SW480 (cell line): Measurements from ENCODE around the gene GPR87.

Experiments
- DNase-seq: peaks from one replicate; pipeline ENCODE4 v3.0.0-alpha.2; 2016; ENCODE audit warnings: low spot score

Gene GPR87, protein sequence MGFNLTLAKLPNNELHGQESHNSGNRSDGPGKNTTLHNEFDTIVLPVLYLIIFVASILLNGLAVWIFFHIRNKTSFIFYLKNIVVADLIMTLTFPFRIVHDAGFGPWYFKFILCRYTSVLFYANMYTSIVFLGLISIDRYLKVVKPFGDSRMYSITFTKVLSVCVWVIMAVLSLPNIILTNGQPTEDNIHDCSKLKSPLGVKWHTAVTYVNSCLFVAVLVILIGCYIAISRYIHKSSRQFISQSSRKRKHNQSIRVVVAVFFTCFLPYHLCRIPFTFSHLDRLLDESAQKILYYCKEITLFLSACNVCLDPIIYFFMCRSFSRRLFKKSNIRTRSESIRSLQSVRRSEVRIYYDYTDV

DNA sequence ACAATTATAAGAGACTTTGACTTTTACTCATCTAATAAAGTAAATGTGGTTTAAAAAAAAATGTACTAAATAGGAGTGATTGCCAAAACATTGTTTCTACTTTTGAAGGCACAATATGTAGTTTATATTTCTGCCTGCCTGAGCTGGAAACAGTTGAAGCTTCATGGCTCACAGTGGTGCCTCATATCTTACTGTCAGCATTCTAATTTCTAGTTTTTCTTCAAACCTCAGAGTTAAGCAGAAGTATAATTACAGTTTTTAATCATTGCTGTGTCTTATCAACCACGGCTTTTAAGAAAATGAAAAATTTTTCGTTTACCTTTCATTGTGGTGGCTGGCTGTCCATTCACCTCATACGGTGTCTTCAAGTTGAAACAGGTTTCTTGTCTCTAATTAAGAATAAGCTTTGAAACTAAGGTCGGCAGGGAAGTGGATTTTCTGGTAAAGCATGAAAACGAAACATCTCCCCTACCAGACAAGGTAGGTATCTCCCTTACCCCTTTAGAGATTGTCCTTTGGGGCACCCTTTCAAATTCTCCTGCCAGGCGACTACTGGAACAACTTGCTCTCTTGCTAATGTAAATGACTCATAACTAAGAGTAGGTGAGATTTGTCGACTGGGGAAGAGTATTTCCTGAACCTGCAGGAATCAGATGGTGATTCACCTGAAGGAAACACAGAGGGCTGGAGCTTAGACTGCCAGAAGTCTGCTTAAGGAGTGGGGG lies at the start of gene GPR87:
Gene GPR87, minus strand, starts transcription at position 554 of the 725 bp plus-strand sequence. CDS start 16,720 bp downstream, outside the sequence.
- no peak for DNase-seq

DNA sequence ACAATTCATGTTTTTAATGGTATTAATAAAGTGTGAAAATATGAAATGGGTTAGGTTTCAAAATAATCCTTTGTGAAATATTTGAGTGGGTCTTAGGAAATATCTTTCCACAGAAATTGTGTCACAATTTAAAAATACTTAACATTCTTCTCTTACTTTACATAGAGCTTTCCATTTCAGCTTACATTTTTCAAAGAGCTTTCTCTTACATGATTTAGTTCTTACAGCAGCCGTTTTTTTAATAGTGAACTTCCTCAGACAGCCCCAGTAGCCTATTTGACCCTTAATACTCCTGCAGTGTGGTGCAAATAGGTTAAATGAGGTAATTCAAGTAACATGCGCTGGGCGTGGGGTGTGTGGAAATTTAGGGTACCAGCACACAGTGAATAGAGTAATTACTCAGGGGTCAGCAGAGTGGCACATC lies 46.1 kb upstream of the GPR87 start:
- DNase-seq: no peak

DNA sequence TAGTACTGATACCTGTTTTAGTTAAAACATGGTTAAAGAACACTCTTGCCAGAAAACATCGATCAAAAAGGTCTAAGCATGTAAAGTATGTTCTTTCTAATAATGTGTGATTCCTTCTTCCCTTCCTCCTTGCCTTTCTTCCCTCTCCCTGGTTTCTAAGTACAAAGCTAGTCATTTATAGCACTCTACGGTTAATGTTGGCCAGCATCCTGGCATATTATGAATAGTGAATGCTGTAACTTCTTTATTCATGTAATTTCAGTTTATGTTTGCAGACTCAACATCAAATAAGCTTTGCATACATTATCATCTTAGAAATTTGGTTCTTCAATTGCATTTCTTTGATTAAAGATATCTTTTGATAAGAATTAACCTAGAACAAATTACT lies 40.8 kb upstream of the GPR87 start:
- no peak for DNase-seq

DNA sequence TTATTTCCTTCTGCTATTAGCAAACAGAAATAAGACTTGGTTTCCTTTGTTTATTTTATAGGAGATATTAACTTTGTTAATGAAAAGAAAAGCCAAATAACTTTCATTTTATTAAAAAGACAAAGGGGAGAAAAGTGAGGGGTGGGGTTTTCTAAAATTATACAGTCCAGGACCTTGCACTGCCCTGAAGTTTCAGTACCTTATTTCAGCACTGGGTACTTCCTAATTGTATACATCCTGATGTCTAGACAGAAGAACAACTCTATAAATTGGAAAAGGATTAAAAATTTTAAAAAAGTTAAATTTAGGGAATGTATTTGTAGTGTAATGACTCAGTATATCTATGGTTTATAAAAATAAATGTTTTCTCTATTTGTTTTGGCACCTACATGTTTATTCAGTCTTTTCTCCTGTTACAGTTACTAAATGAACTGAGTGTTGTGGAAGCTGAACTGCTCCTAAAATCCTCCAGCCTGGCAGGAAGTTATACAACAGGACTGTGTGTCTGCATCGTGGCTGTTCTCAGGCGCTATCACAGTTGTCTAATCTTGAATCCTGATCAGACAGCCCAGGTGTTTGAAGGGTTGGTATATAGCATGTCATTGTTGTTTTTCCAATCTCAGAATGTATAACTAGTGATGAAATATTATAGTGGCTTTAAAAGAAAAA lies 40.3 kb upstream of the GPR87 start:
- DNase-seq: no peak

DNA sequence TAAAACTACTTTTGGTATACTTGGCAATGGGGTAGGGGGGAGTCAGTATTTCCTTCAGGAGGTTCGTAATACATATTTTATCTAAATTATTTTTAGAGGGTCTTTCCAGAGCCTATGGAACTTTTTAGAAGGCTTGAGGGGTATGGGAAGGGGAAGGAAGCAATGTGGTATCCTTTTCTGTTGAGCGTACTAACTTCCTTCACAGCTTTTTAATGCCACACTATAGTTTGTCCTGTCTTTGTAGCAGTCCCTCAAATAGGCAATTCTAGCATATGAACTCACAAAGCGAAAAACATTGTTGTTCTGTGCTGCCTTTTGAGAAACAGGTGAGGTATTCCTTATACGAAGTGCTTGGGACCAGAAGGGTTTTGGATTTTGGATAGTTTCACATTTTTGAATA lies 35.0 kb upstream of the GPR87 start:
- no peak for DNase-seq

DNA sequence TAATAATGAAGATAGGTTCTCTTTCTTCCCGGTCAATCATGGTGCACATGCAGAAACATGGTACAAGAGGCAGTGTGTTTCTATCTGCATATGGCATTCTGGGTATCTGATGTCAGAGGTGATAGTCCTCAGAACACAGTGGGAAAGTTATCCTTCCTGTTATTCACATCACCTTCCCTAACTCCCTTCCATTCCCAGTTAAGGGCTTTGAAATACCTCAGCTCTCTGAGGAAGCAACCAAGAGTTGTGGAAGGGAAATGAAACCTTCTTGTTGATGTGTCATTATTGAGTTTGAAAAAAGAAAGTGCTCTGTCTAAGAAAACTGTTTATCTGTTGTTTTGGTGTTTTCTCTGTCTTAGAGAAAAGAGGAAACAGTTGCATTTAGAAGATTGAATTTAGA lies 34.6 kb upstream of the GPR87 start:
- no peak for DNase-seq

DNA sequence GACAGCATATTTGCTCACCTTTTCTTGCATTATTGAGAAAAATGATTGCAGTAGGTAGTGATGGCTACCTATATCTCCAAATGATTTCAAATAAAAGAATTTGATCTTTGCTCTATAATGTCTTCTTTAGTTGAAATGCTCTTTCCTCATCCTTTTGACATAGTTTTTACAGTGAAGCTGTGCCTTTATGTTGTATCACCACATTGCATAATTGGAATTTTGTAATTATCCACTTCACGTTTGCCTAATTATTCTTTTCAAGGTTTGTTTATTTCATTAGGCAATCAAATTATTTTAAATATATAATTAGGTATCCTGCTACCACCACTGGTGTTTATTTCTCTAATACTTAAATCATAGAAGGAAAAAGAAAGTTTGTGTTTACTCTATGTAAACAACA lies 34.0 kb upstream of the GPR87 start:
- DNase-seq: no peak

DNA sequence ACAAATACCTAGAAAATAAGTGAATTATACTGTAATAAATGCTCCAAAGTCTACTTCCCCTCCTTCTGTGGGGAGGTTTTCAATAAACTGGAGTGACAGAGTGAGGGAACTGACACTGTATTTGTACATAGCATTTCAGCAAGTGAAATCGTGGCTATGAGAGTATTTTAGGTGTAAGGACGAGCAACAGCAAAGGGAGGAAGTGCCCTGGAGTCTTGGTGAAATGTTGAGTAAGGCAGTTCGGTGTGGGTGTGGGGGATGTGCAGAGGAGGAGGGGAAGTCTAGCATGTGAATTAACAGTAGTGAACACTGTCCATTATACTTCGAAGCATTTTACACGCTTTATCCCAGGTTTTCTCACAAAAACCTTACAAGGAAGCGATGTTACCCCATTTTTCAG lies 30.8 kb upstream of the GPR87 start:
- DNase-seq: no peak

DNA sequence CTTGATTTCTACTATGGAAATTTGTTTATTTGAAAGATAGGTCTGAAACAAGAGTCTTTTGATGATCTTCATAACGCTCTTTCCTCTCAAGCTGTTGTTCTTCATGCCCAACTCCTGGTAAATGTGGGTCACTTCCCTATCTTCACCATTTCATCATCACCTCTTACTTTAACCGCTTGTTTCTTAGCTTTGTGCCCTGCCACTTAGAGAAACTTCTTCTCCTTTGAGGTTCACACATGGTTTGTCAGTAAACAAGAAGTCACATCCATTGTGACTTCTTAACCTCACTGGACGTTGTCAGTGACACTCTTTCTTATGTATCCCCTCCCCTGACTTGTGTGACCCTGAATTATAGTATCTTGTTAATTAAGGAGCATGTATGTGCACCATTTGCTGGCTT lies 29.7 kb upstream of the GPR87 start:
- DNase-seq: no peak

DNA sequence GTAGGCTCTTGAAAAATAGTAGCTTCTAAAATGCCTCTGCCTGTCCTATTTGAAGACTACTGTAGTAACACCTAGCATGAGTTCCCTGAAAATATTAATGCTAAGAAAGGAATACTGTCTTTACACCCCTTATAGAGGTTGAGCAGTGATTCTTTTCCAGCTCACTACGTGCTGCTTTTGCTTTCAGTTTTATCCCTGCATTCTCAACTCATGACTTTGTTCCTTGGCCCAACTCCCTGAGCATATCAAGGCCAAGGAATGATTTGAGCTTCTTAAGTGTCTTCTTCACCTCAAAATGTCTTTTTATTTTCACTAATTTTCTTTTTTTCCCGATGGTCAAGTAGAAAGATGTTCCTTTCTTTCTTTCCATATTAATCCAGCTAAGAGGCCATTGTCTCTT lies 29.2 kb upstream of the GPR87 start:
- no peak for DNase-seq

DNA sequence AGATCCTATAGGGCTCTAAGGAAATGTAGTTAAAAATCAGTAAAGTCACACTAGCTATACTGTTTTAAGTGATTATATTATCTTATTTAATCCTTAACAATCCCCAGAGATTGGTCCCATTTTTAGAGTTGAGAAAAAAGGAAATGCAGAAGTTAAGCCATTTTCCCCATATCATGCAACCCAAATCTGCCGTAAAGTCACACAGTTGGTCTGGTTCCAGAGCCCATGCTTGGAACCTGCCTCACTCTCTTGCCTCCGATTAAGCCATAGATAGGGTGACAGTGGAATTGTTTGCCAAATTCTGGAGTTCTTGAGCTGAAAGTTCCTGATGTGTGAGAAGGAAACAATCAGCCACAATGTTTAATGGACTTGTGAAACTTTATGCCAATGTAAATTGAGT lies 15.1 kb upstream of the GPR87 start:
- no peak for DNase-seq

DNA sequence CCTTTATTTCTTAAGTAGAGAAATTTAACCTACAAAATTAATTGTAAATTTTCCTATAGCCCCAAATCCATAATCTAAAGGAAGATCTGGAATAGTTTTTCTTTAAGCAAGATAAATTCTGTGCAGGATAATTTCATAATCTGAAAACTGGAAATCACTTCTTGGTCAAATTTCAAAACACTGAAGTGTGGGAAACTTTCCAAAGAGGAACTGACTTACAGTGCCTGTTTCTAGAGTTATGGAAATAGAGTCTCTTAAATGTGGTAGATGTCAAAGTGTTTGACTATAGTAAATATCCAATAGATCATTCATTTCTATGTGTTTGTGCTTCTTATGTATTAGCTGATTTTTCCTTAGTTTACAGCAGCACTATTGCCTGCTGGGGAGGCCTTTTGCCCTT lies 14.3 kb upstream of the GPR87 start:
- DNase-seq: no peak

DNA sequence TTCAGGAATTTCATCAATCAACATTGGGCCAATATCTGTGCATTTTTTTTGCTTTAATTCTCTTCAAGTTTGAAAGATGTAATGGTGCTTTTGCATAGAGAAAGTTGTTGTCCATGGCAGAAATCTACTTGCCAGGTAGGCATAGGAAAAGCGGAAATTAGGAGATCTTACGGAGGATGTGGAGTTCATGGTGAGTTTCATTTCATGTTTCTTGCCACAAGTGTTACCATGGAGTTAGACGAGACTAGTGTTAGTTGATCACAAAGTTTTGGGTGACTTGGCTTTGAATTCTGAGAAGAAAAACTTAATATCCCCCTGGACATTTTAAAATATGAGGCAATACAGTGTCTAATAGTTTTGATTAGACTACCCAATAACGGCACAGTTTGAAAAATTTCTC lies 13.8 kb upstream of the GPR87 start:
- no peak for DNase-seq

DNA sequence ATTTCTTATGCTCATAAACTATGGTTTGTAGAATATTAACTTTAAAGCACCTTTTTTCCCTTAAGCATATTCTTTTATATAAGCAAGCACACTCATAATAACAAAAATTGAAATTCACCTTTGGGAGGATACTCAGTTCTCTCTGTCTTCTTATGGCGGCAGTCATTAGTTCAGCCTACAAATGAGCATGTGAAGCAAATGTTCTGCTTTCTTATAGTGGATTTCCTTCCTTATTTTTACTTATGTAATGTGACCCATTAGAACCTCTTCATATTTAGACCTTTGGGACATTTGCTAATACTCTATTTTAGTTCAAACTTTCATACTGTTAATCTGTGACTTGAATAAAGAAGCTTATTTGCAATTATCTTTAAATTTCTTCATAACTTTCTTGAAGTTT lies 12.7 kb upstream of the GPR87 start, which contains the start of gene P2RY13:
Gene P2RY13, minus strand, starts transcription at position 187 of the 400 bp plus-strand sequence. Its CDS starts 21 bp downstream, at position 166.
- no peak for DNase-seq

DNA sequence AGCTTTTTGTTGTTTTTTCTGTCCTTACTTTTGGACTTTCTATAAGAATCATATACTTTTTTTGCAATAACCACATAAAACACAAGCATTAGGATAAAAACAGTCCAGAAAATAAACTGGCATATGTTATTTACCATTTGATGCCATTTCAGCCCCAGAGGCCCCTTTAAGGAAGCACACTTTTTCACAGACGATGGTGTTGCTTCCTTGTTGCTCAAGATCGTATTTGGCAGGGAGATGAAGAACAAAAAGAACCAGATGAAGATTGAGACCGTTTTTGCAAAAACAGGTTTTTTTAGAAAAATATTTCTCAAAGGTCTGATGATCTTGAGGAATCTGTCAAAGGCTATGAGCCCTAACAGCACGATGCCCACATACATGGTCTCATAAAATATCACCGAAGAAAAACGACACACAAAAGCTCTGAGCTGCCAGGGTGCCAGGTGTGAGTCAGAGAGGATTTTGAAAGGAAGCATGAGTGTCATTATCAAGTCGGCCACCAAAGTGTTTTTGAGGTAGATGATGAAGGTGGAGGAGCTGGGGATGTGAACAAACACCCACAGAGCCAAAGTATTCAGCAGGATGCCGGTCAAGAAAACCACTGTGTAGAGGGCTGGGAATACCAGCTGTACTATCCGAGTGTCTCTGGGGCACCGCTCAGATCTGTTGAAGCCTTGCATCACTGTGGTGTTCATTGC lies 11.8 kb upstream of the GPR87 start:
- peak; percentile 48 for DNase-seq

DNA sequence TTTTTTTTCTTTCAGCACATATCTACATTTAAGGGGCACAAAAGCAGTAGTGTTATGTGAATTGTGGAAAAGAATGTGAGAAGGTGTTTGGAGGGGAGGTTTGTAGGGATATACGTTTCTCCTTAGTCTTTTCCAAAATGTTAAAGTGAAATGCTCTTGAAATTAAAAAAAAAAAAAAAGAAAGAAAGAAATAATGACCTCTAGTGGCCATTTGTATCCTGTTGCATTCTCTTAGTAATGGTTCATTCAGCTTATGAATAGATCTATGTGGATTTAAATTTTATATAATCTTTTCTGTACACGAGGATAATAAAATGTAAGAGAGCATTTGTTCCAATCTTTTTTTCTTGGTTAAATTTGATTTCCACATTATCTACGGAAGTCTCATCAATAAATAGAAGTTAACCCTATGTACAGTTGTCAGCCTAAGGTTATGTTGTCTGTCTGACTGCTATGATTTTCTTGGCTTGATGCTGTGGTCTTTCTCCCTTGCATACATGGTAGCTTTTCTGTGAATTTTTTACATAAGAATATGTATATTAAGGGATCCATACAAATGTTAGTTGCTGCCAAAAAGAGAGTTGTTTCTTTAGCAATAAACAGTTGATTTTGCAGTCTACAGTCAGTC lies 11.1 kb upstream of the GPR87 start:
- peak; percentile 31 for DNase-seq

DNA sequence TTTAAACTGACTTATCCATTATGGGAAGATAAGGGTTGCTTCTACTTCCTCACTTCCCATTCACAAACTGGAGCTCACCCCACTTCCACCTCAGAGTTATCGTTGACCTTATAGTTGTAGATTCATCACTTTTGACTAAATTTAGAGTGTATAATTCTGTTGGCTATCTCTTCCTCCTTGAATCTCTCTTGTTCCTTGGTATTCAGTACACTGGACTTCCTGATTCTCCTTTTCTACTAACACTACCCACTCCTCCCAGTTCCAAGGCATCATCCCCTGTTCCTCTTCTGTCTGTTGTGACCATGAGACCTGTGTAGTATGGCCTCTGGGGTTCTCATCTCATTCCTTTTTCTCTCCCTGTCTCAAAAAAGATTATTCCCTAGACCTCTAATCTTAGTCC lies 5.9 kb upstream of the GPR87 start:
- no peak for DNase-seq

DNA sequence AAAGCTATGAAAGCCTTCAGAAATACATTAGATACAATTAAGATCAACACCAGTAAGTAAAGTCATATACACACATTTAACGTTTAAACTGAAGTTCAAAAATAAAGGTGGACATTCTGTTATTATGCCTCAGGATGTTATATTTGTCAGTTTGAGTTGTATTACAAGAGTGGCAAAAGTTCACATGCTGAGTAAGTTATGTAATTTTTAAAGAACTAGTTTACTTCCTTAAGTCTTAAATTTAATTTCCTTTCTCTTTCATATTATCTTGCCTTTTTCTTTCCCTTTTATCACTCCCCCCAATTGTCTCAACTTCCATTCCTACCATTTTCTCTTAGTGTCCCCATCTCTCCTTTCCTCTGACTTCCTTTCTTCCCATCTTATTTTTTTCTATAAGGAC lies 4.9 kb upstream of the GPR87 start:
- DNase-seq: no peak

DNA sequence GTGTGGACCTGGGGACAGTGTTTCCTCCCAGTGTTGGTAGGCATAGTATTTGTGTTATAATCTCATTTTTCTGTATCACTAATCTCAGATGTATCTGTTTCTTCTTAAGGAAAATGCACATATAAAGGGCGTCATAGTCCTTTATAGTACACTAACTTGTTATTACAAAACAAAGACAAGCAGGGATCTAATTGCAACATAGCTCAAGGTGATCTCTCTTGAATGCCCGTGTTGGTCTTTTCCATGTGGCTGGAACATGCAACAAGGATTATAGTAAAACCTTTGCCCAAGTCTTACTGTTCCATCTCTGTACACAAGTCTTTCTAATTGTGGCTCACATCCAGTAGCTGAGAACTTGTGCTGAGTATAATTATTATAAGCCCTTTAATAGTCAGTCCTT lies 3.5 kb upstream of the GPR87 start:
- no peak for DNase-seq

DNA sequence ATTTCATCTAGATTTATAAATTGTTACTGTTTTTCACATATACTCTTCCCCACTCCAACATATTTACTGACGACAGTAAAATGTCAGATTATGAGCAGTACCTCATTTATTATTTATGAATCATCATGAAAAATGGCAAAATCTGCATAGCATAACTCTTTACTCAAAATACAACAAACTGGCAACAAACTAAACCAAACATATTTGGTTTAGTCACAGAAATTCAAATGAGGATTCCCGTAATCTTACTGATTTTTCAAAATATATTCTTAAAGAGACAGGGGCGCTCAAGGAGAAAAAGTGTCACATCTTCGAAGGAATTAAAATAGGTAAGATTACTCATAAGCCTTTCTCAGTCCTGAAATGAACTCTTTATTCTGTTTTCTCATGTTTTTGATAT lies 3.0 kb upstream of the GPR87 start:
- DNase-seq: no peak

DNA sequence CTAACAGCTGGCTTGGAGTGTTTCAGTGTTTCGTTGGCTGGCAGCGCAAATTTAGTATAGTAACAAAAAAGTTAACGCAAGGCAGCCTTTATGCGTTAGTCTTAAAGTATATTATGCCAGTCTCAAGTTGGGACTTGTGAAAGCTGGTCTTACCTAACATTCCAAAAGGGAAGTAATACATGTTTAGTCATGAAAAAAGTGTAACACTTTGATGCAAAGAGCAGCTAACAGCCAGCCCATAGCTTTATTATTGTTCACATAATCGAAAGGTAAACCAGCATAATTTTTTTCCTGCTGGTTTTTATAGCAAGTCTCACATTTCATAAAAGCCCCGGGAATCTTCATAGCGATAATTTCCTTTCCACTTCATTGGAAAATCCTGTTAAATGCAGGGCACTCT lies 2.4 kb upstream of the GPR87 start:
- no peak for DNase-seq

DNA sequence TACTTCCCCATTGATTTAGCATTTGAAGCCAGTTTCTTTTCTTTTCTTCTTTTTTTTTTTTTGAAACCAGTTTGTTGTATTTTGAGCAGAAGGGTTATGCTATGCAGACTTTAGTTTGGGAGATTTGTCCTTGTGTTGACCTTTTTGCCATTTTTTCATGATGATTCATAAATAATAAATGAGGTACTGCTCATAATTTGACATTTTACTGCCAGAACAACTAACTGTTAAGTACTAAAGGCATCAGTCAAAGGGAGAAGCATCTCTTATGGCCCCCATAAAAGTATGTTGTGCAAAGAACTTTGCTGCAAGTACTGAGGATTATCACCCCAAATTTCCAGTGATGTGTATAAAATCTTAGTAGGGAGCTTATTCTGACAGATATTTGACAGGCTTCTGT lies 1.7 kb upstream of the GPR87 start:
- no peak for DNase-seq
